ENCODE data around the gene DIPK1C.

DIPK1C gene

DNA sequence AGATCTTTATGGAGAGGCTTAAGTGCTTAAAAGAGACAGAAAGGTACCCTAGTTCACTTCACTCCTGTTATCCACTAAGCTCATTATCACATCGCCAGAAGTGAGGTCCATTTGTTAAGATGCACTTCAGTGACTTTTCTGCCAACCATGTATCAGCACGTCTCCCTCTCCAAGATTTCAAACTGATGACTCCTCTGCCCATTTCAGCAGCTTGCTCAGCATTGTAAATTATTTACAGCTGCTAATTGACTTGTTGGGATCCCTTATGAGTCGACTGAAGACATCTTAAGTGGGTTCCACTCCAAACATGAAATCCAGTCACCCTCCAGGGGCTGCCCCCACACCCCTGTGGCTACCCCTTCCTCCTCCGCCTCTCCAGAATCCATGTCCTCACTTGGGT, 37.3 kb downstream of the DIPK1C start:
- no peak for DNase-seq (ENCODE audit: low read depth in 2 of 2)

DNA sequence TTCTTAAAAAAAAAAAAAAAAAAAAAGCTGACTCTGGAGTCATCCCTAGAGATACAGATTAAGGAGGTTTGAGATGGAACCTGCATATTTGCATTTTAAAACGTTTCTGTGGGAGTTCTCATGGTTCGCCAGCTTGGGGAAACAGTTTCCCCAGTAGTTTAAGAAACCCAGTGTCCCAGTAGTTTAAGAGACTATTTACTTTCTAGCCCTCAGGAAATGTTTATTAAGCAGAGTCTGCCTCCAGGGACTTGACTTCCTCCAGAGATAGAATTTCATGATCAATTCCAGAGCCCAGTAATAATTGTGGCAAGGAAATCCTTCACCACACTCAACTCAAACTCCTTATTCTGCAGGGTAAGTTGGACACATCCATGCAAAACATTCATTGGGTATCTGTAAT, 39.1 kb downstream of the DIPK1C start:
- DNase-seq (ENCODE audit: low read depth in 2 of 2): no peak

DNA sequence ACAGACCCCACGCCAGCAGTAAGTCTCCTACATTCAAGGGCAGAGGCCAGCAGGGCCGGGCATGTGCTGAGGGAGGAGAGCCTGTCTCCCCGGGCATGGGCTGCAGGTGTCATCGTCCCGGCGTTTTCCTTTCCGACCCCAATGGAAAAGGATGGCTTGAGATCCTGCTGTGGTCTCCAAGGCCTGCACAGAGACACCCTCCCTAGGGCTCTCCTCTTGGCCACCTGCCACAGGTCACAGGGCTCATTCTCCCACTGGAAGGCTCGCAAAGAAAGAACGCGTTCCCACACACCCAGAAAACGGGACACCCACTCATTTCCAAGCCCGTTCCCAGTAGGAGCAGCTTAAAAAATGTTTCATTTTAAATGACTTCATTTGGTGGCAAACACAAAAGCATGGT, 41.0 kb downstream of the DIPK1C start:
- no peak for DNase-seq (ENCODE audit: low read depth in 2 of 2)

DNA sequence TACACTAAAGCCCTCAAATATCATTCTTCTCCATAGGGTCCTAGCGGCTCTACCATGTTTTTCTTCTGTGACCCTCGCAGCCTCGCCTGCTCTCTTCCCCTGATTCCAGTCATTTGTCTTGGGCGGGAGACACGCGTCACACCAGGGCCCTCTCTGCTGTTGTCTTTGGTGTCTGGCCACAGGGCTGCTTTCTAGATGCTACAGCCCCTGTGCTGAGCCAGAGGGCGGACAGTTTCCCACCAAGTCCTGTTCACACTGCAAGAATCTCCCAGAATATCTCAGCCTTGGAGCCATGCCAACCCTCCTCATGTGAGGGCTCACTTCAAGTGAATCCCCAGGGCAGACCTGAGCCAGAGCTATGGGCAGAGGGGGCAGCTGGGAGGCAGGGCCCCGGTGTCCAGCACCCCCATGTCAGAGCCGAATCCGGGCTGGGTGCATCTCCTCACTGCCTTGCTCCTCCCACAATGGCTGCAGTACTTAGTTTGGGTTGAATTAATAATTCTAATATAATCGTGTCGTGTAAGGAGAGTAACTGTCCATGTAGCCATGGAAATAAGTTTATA, 42.1 kb downstream of the DIPK1C start:
- DNase-seq (ENCODE audit: low read depth in 2 of 2): no peak

DNA sequence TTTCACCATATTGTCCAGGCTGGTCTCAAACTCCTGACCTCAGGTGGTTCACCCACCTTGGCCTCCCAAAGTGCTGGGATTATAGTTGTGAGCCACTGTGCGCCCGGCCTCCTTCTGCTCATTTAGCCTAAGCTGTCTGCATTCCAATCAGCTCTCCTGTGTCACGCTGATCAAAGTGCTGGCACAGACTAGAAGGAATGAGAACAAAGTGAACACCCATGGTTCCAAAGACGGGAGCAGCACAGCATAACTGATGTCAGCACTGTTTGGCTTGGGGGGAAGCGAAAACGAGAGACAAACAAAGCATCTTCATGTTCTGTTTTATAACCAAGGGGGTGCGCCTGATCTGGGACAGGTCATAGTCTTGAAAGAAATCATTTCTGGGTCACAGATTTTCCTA, 43.3 kb downstream of the DIPK1C start:
- DNase-seq (ENCODE audit: low read depth in 2 of 2): no peak

DNA sequence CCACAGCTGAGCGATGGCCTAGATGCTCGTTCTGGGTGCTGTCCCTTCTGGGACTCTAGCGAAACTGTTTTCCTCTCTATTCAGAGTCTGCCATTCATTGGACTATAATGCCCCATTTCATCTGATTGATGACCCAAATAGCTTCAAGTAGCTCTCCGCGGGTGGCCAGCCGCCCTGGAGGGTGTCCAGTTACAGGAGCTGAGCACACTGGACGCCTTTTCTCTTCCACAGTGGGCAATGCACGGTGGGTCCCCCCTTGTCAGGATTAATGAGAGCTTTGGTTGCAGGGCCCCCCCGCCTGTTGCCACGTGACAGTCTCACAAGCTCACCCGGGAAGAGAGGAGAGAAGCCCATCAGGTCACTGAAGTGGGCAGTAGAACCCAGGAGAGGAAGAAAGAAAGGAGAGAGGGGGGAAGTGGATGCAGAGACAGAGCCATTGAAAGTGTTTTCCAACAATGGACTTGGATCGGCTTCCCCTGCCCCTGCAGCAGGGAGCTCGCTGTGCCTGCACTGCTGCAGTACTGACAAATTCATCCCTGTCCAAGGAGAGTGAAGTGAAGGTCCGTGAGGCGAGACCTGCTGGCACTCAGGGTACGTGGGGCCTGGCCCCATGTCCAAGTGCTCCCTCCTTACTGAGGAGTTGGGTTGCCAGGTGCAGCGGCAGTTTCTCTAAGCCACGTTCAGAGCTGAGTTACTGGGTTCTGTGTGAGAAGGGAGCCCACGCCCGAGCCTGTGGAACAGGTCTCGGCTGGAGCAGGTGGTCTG, 44.8 kb downstream of the DIPK1C start:
- DNase-seq (ENCODE audit: low read depth in 2 of 2): no peak

DNA sequence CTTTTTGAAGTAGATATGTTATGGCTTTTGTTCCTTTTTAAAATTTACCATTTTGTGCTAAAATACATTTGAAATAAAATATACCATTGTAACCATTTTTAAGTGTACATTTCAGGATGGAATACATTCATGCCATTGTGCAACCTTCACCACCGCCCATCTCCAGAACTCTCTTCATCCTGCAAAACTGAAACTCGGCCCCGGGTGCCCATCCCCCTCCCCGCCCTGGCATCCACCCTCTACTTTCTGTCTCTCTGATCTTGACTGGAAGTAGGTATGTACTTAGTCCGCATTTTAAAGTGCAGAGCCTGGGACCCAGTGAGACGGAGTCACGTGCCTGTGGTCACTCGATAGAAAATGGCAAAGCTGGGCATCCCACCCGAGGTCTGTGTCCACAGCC, 45.6 kb downstream of the DIPK1C start:
- no peak for DNase-seq (ENCODE audit: low read depth in 2 of 2)

DNA sequence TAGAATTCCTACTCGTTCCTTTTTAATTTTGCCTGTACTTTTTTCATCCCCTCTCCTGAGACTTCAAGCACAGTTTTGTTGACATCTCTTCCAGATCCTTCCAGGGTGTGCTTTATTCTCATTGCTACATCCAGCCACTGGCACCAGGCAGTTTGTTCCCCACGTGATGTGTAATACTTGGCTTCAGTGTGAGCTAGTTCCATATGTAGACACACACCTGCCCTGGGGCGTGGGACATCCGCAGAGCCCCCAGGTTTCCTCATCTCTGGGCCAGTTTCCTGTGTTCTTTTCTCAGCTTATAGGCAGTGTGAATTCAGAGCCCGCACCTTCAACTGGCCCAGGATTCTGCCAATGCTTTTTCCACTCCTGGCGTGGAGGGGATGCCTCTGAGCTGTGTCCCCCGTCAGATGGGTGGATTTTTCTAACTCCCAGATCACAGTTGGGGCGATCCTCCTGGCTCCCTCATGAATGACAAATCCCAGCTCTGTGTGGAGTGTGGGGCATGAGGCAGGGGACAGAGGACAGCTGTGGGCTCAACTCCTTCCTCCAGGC, 46.6 kb downstream of the DIPK1C start:
- DNase-seq (ENCODE audit: low read depth in 2 of 2): no peak

DNA sequence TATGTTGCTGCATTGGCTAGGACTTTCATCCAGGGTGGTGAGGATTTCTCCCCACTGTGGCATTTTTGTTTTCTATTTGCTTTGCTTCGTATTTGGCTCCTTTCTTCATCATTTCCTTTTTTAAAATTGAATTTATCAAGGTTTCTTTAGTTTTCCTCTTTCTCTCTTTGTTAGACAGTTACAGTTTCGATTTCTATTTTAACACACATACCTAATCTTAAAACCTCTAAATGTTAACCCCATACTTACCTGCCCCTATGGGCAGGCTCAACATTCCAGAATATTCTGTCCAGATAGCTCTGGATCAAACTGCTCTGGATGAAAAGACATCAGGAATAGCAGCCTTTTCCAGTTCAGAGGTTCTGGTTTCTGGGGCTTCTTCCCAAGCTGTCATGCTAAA, 49.2 kb downstream of the DIPK1C start:
- DNase-seq (ENCODE audit: low read depth in 2 of 2): no peak

DNA sequence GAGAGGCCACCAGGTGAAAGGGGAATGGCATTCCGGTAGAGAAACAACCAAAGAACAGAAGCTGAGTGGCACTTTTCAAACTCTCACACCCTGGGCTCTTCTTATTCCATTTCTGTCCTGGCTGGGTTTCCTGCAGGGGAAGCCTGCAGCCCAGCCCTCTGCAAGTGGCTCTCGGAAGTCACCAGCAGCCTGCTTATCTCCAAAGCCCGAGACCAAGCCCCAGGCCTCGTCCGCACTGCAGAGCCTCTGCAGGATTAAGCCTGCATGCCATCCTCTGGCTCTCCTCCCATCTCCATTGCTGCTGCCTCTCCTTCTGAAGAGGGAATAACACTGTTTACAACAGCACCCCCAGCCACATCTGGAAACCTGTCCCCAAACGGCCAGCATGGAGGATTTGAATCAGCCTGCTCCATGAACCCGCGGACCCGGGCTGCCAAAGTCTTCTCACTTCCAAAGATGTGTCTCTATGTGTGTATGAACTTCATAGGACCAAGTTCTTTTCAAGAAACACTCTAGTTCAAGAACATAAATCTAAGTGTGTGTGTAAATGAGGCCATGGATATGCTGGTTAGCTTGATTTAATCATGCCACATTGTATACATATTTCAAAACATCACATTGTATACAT, 54.2 kb downstream of the DIPK1C start:
- no peak for DNase-seq (ENCODE audit: low read depth in 2 of 2)

DNA sequence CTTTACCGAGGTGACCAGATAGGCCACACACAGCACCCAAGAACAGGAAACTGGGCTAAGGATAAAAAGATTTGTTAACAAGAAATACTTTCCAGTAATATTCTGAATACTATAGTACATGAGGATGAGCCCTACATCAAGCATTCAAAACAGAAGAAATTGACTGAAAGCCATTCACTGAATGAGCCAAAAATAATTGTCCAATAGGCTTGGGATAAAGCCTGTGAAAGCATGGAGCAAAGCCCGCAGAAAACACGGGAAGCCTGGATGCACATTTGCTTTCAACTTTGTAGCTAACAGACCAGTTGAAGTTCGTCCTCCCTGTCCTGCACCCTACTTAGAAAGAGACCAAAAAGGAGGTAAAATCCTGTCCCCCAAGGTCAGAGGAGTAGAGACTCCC, 56.3 kb downstream of the DIPK1C start:
- no peak for DNase-seq (ENCODE audit: low read depth in 2 of 2)

DNA sequence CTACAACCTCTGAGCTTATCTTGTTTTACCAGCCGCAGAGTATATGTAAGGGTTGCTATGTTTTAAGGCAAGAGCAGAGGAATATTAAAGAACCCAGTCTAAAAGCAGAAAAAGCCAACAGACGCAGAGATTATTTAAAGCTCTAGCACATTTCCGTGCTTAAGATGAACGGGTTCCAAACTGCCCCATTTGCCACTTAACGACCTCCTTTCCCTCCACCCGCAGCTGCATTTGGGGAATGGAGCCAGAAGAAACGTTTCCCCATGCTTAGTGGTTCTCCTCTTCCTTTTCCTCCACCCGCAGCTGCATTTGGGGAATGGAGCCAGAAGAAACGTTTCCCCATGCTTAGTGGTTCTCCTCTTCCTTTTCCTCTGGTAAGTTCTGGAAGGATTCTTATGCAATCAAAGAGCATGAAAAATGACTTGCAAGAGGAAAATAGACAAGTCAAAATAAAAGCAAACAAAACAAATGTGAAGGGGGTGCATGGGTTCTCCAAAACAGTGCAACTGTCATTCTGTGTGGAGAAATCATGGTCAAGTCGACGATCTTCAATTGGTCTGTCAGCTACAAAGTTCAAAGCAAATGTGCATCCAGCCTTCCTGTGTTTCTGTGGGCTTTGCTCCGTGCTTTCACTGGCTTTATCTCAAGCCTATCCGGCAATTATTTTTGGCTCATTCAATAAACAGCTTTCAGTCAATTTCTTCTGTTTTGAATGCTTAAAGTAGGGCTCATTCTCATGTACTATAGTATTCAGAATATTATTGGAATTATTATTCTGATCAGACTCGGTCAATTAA, 57.8 kb downstream of the DIPK1C start:
- no peak for DNase-seq (ENCODE audit: low read depth in 2 of 2)

DNA sequence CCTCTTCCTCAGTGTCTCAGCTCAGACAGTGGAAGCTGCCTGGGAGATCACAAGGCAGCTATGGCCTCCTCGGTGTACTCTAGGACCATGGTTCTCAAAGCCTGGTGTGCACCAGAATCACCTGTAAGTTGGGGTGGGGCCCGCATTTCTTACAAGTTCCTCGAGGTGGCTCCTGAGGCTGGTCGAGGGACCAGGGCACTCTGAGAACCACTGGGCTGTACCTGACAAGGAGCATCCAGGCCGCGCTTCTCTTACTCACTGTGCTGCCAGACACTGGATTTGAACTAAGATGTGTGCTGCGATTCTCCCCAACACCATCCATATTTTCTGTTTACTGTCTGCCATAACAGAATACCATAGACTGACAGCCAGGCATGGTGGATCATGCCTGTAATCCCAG, 59.5 kb downstream of the DIPK1C start:
- no peak for DNase-seq (ENCODE audit: low read depth in 2 of 2)

DNA sequence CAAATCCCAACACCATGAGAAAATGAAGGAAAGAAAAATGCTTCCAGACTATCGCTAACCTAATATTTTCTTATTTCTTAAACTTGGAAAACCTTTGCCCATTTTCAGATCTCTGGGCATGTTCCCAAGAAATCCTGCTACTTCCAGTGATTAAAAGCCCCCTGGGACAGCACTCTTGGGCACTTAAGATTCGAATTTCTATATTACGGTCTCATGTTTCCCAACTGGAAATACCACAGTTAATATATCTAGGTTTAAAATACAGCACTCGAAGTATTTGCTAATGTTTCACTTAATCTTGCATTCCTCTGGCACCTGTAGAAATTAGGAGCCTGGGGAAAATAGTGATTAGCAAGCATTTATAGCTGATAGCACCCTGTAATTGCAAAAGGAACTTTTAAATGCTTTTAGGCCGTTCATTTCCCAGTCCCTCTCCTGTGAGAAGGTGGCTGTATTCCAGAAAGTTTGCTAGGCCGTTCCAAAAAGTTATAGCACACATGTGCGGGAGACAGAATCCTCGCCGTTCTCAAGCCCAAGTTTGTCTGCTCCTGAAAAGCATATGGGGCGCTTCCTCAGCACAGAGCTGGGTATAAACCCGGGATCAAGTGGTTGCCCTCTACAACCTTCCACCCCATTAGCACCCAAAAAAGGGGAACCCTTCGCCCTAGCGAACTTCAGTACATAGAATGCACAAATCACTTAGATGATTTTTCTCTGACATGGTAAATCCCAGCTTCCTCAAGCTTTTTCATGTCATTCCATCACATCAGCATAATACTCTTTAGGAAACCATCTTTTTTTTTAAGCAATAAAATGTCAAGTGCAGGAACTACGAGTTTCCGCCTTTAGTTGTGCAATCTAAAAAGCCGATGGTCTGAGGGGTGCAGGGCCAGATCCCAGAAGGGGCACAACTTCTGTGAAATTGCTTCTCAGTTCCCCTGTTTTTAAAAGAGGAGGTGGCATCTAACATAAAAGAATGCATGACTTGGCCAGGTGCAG, 60.6 kb downstream of the DIPK1C start:
- no peak for DNase-seq (ENCODE audit: low read depth in 2 of 2)

DNA sequence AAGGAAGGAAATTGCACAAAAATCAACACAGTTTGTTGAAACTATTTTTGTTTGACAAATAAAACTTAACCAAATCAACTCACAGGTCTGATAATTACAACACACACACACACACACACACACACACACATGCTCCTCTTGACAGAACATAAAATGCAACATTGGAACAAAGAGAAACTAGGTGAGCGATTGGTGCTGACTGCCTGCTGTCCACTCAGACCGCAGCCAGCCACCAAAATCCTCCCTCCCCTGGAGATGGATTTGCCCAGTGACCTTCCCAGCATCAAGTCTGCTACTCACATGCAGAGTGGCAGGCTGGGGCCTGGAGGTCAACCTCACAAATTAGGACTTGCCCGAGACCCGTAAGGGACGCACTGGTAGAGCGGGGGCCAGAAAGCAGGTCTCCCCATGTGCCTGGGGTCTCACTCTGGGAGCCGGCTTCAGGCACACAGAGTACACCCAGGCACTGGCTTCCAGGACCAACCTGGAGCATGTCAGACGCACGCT, 61.4 kb downstream of the DIPK1C start:
- no peak for DNase-seq (ENCODE audit: low read depth in 2 of 2)

DNA sequence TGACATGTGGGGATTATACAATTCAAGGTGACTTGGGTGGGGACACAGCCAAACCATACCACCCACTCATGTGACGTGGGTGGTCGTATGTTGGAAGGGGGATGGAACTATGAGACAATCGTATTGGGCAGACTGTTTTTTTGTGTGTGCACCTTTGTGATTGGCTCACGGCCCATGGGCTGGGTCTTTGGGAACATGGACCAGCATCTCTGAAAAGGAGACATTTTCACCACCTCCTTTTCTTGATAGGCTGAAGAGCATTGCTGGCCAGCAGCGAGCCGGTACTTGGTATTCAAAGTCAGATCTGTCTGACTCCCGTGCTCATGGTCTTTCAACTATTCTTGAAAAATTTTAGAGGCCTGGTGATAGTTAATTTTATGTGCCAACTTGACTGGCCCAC, 62.1 kb downstream of the DIPK1C start:
- no peak for DNase-seq (ENCODE audit: low read depth in 2 of 2)

DNA sequence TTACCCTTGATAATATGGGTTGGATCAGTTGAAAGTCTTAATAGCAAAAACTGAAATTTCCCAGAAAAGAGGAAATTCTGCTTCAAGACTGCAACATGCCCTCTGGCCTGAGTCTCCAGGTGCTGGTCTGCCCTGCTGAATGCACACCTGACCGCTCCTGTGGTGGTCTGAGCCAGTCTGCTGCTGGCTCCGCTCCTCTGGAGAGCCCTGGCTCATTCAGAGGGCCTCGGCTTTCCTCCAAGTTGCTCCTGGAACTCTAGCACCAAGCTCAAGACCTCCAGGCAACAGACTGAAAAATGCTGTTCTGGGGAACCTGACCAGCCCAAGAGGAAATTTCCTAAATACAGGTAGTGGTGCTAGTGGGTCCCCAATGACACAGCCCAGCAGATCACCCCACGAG, 64.8 kb downstream of the DIPK1C start:
- no peak for DNase-seq (ENCODE audit: low read depth in 2 of 2)

DNA sequence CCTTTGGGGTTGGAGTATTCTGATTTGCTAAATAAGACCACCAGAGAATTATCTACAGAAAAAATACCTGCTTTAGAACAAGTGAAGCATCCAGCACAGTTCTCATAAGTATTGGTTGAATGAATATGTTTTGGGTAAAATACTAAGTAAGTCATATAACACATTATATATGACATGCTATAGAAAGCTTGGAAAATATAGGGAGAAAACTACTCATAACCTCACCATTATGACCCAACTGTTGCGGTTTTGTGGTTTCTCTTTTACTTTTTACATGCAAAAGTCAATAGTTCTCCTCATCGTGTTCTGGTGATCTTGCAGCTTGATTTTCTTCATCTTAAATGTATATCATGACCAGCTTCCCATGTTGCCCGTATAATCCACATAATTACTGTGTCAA, 66.2 kb downstream of the DIPK1C start:
- DNase-seq (ENCODE audit: low read depth in 2 of 2): no peak

DNA sequence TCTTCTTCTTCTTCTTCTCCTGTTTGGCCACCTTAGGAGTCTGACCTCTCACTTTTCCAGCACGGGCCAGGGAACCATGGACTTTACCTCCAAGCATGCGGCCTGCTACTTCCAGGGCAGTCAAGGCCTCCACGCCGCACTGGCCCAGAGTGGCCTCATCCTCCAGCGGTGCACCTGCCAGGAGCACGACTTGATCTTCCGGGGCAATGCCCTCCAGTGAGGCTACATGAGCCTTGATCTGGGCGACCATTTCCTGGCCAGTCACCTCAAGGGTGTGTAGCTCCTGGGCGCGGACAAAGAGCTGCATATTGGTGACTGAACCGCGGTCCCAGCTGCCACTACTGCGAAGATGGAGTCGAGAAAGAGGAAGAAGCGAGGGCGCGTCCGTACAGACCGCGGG, 67.1 kb downstream of the DIPK1C start:
- DNase-seq (ENCODE audit: low read depth in 2 of 2): no peak

DNA sequence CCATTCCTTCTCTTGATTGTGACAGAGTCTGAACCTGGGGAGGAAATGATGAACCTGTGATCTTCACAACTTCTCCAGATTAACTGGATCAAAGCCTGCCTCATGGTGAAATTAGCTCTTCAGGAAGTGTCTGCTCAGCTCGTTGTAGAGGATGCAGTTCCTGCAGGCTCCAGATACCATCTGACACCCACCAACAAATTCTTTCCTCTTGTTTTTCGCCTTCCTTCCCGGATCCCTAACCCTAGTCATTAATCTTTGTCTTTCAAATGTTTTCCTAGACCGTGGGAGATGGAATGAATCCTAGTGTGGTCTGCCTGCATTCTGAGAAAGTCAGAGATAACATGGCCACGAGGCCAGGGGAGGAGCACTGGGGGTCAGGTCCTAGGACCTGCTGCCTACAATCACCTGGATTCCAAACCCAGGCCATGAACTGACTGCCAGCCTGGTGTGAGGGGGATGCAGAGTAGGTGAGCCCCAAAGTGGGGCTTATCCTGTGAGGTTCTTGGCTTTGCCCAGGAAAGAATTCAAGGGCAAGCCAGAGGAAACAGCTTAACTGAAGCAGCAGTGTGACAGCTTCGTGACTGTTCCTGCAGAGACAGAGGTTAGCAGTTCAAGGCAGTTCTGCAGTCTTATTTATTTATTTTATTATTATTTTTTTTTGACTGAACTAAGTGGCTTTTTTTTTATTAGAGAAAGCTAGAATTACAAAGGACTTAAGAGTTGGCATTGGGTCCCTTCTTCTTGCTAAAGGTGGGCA, 67.8 kb downstream of the DIPK1C start:
- no peak for DNase-seq (ENCODE audit: low read depth in 2 of 2)

Measured in stimulated activated CD8-positive, alpha-beta memory T cell treated with anti-CD3 and anti-CD28 coated beads, Interleukin-7, amount 100 ng/mL, for 1 hour (primary cell).